Osteocyte (in vitro differentiated cells): ENCODE results near the gene RDH14. TPM values are rescaled to one million over a fixed set of nuclear protein-coding genes. Genes with fewer than 3 reads are reported as not detected.

ENCODE experiments used
- DNase-seq: peaks from one replicate; pipeline ENCODE4 v3.0.0; 2021; ENCODE audit warnings: mixed read lengths; ENCODE audit not compliant: unreplicated experiment; ENCODE audit errors: extremely low spot score
- H3K27ac Mint-ChIP-seq: one replicate; pipeline ENCODE4 v1.8.0; 2021; ENCODE audit warnings: mild to moderate bottlenecking, mixed read lengths; ENCODE audit not compliant: unreplicated experiment
- H3K27me3 Mint-ChIP-seq: one replicate; pipeline ENCODE4 v1.8.0; 2021; ENCODE audit warnings: mixed read lengths; ENCODE audit not compliant: unreplicated experiment
- H3K36me3 Mint-ChIP-seq: one replicate; pipeline ENCODE4 v1.8.0; 2021; ENCODE audit warnings: mixed read lengths; ENCODE audit not compliant: unreplicated experiment
- H3K4me1 Mint-ChIP-seq: one replicate; pipeline ENCODE4 v1.8.0; 2021; ENCODE audit warnings: mixed read lengths; ENCODE audit not compliant: unreplicated experiment
- H3K4me3 Mint-ChIP-seq: one replicate; pipeline ENCODE4 v1.8.0; 2021; ENCODE audit warnings: mild to moderate bottlenecking, moderate library complexity, mixed read lengths; ENCODE audit not compliant: unreplicated experiment
- H3K9me3 Mint-ChIP-seq: one replicate; pipeline ENCODE4 v1.8.0; 2021; ENCODE audit warnings: mixed read lengths; ENCODE audit not compliant: unreplicated experiment
- CTCF ChIP-seq: fragments of 200-600 bp; sonication (generic); IDR thresholded peaks from 2 replicates; pipeline ENCODE4 v1.5.0; 2021; ENCODE audit warnings: antibody characterized with exemption, mild to moderate bottlenecking, moderate library complexity
- total RNA-seq: library from RNA; stranded (reverse); gene quantifications from 2 replicates; pipeline ENCODE4 v1.2.1, GENCODE V29; 2021

RDH14 gene
- total RNA-seq, 1 donor from 2014 or later = 19.0 TPM

GRCh38 chr2:18597618-18598017 is 37.2 kb upstream of the RDH14 start:
- Mint-ChIP-seq H3K9me3 (no peaks in the 10 kb centered on the region), H3K4me3 (no peak overlapping the region), H3K27ac (no peak overlapping the region), H3K36me3 (no peaks in the 10 kb centered on the region), H3K4me1 (no peaks in the 10 kb centered on the region), H3K27me3 (no peaks in the 10 kb centered on the region)
- DNase-seq = no peak
- TF ChIP-seq CTCF = no peak

GRCh38 chr2:18596993-18597392 is 36.5 kb upstream of the RDH14 start:
- Mint-ChIP-seq H3K27me3 (no peaks in the 10 kb centered on the region), H3K4me1 (no peaks in the 10 kb centered on the region), H3K9me3 (no peaks in the 10 kb centered on the region), H3K36me3 (no peaks in the 10 kb centered on the region), H3K4me3 (no peak overlapping the region), H3K27ac (no peak overlapping the region)
- no peak for DNase-seq
- no peak for TF ChIP-seq CTCF

DNA sequence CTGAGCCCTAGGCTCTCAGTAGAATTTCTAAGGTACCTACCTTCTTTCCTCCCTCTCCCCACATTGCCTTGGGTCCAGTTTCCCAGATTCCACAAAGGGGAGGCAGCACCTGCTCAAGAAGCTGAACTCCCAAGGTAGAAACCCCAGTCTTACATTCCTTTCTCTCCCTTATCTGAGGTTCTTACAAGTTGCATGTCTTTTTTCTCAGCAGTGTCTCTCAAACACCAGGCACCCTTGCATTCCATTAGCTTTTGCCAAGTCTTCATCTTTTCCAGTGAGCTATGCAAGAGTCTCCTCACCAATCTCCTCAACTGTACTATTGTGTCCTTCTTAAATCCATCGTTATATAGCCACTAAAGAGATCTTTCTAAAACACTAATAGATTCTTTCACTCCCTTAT is 33.0 kb upstream of the RDH14 start:
- Mint-ChIP-seq H3K4me3 (no peak overlapping the region), H3K36me3 (no peaks in the 10 kb centered on the region), H3K4me1 (no peaks in the 10 kb centered on the region), H3K27me3 (no peaks in the 10 kb centered on the region), H3K27ac (no peak overlapping the region), H3K9me3 (peaks cover 4% of the 10 kb centered on the region)
- no peak for TF ChIP-seq CTCF
- DNase-seq = no peak

DNA sequence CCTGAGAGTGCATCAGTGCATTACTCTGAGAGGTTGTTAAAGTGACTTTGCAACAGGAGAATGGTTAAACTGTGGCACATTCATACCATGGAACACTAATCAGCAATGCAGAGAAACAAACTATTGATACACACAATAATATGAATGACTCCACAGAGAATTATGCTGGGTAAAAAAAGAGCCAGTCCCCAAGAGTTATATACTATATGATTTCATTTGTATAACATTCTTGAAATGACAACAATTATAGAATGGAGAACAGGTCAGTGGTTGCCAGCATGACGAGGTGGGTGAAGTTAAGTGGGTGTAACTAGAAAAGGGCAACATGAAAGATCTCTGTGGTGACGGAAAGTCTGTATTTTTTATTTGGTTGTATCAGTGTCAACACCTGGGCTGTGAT is 31.9 kb upstream of the RDH14 start:
- Mint-ChIP-seq H3K4me1 (peaks cover 4% of the 10 kb centered on the region), H3K27me3 (no peaks in the 10 kb centered on the region), H3K4me3 (no peak overlapping the region), H3K27ac (no peak overlapping the region), H3K36me3 (no peaks in the 10 kb centered on the region), H3K9me3 (peaks cover 4% of the 10 kb centered on the region)
- TF ChIP-seq CTCF = no peak
- no peak for DNase-seq

GRCh38 chr2:18589354-18589753 is 28.9 kb upstream of the RDH14 start, which contains the start of gene NT5C1B:
Gene NT5C1B, minus strand, starts transcription at chr2:18589569. Its CDS starts 101 bp downstream, at chr2:18589468.
- no peak for DNase-seq
- Mint-ChIP-seq H3K4me3 (no peak within 1 kb of the TSS), H3K9me3 (peaks cover 10% of the 10 kb centered on the region), H3K27me3 (no peaks in the 10 kb centered on the region), H3K27ac (no peak within 1 kb of the TSS), H3K4me1 (peaks cover 4% of the 10 kb centered on the region), H3K36me3 (no peaks in the 10 kb centered on the region)
- no peak for TF ChIP-seq CTCF
